IMR-90 (cell line): ENCODE data around the gene COL4A2.

Source experiments
- CTCF ChIP-seq: conservative IDR thresholded peaks from 2 replicates; pipeline ENCODE4 v1.5.1; 2012; ENCODE audit warnings: mild to moderate bottlenecking, low read depth, low read length, improper control_type of control experiment
- POLR2A ChIP-seq: IDR thresholded peaks from 2 replicates; pipeline ENCODE4 v1.6.1; 2012; ENCODE audit warnings: mild to moderate bottlenecking, low read depth, low read length
- RAD21 ChIP-seq: IDR thresholded peaks from 2 replicates; pipeline ENCODE4 v1.6.1; 2012; ENCODE audit warnings: low read length, improper control_type of control experiment
- SMC3 ChIP-seq: fragments of 150-350 bp; IDR thresholded peaks from 2 replicates; pipeline ENCODE4 v1.6.1; 2016; ENCODE audit warnings: low read depth, mild to moderate bottlenecking, antibody characterized with exemption, low read length, moderate library complexity
- USF2 ChIP-seq: fragments of 150-350 bp; IDR thresholded peaks from 2 replicates; pipeline ENCODE4 v1.6.1; 2017; ENCODE audit warnings: mild to moderate bottlenecking, antibody characterized with exemption, low read length, low read depth

GRCh38 chr13:110416131-110417025 lies 109.3 kb downstream of the COL4A2 start:
- no peak for TF ChIP-seq POLR2A
- no peak for TF ChIP-seq USF2
- no peak for TF ChIP-seq RAD21
- TF ChIP-seq CTCF: no peak
- no peak for TF ChIP-seq SMC3
